SK-N-SH (cell line): ENCODE results near the gene PRAF2.

Experiments used
- EP300 ChIP-seq, 2 experiments: IDR thresholded peaks; 2 replicates each; pipeline versions ENCODE4 v1.4.0 to v1.6.1; 2012; ENCODE audit warnings: borderline replicate concordance in 1 of 2, low read depth in 1 of 2, low read length in 1 of 2
- EZH2phosphoT487 ChIP-seq: fragments of 200-600 bp; sonication (generic); IDR thresholded peaks from 2 replicates; pipeline ENCODE4 v1.6.1; 2017; ENCODE audit warnings: low read depth, mixed run types, mild to moderate bottlenecking, antibody characterized with exemption, moderate library complexity, borderline replicate concordance
- POLR2AphosphoS5 ChIP-seq: IDR thresholded peaks from 2 replicates; pipeline ENCODE4 v1.6.1; 2012; ENCODE audit warnings: low read depth, low read length
- RAD21 ChIP-seq: IDR thresholded peaks from 2 replicates; pipeline ENCODE4 v1.6.1; 2012; ENCODE audit warnings: mild to moderate bottlenecking, low read length
- SIN3A ChIP-seq: IDR thresholded peaks from 2 replicates; pipeline ENCODE4 v1.6.1; 2012; ENCODE audit warnings: low read depth, mild to moderate bottlenecking, low read length, moderate library complexity, borderline replicate concordance
- SMC3 ChIP-seq: IDR thresholded peaks from 2 replicates; pipeline ENCODE4 v1.6.1; 2012; ENCODE audit warnings: low read depth, low read length, improper control_type of control experiment
- TCF12 ChIP-seq: IDR thresholded peaks from 2 replicates; pipeline ENCODE4 v1.4.0; 2012
- YY1 ChIP-seq: IDR thresholded peaks from 2 replicates; pipeline ENCODE4 v1.4.0; 2012; ENCODE audit warnings: low read depth, mild to moderate bottlenecking
- TF ChIP-seq, protein P1 (sequence below): fragments of 200-600 bp; sonication (generic); IDR thresholded peaks from 2 replicates; pipeline ENCODE4 v1.6.1; 2017; ENCODE audit warnings: antibody characterized with exemption, mild to moderate bottlenecking, moderate library complexity
- TF ChIP-seq, protein P2 (sequence below): IDR thresholded peaks from 2 replicates; pipeline ENCODE4 v1.6.1; 2012; ENCODE audit warnings: mild to moderate bottlenecking, low read depth, low read length, moderate library complexity
- TF ChIP-seq, protein P3 (sequence below): IDR thresholded peaks from 2 replicates; pipeline ENCODE4 v1.4.0; 2012; ENCODE audit warnings: low read depth, borderline replicate concordance
- TF ChIP-seq, protein P4 (sequence below): fragments of 150-350 bp; IDR thresholded peaks from 2 replicates; pipeline ENCODE4 v1.6.1; 2017; ENCODE audit warnings: antibody characterized with exemption, low read length, low read depth, borderline replicate concordance

DNA sequence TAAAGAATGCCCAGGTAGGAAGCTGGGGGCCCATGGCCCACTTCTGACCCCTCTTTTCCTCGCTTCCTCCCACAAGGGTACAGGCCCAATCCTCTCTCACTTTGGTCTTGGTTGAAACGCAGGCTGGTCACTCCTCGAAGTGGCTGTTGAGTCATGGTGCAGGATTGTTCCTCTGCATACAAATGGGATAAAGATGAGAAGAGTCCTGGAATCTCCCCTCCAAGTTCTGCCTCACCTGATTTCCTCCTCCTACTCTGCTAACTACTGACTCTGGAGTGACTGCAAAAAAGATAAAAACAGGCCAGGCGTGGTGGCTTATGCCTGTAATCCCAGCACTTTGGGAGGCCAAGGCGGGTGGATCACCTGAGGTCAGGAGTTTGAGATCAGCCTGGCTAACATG is 4.1 kb upstream of the PRAF2 start:
- TF ChIP-seq, protein P1, sequence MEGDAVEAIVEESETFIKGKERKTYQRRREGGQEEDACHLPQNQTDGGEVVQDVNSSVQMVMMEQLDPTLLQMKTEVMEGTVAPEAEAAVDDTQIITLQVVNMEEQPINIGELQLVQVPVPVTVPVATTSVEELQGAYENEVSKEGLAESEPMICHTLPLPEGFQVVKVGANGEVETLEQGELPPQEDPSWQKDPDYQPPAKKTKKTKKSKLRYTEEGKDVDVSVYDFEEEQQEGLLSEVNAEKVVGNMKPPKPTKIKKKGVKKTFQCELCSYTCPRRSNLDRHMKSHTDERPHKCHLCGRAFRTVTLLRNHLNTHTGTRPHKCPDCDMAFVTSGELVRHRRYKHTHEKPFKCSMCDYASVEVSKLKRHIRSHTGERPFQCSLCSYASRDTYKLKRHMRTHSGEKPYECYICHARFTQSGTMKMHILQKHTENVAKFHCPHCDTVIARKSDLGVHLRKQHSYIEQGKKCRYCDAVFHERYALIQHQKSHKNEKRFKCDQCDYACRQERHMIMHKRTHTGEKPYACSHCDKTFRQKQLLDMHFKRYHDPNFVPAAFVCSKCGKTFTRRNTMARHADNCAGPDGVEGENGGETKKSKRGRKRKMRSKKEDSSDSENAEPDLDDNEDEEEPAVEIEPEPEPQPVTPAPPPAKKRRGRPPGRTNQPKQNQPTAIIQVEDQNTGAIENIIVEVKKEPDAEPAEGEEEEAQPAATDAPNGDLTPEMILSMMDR = no peak
- TF ChIP-seq, protein P2, sequence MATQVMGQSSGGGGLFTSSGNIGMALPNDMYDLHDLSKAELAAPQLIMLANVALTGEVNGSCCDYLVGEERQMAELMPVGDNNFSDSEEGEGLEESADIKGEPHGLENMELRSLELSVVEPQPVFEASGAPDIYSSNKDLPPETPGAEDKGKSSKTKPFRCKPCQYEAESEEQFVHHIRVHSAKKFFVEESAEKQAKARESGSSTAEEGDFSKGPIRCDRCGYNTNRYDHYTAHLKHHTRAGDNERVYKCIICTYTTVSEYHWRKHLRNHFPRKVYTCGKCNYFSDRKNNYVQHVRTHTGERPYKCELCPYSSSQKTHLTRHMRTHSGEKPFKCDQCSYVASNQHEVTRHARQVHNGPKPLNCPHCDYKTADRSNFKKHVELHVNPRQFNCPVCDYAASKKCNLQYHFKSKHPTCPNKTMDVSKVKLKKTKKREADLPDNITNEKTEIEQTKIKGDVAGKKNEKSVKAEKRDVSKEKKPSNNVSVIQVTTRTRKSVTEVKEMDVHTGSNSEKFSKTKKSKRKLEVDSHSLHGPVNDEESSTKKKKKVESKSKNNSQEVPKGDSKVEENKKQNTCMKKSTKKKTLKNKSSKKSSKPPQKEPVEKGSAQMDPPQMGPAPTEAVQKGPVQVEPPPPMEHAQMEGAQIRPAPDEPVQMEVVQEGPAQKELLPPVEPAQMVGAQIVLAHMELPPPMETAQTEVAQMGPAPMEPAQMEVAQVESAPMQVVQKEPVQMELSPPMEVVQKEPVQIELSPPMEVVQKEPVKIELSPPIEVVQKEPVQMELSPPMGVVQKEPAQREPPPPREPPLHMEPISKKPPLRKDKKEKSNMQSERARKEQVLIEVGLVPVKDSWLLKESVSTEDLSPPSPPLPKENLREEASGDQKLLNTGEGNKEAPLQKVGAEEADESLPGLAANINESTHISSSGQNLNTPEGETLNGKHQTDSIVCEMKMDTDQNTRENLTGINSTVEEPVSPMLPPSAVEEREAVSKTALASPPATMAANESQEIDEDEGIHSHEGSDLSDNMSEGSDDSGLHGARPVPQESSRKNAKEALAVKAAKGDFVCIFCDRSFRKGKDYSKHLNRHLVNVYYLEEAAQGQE = no peak
- TF ChIP-seq RAD21 = no peak
- no peak for TF ChIP-seq EZH2phosphoT487
- no peak for TF ChIP-seq SIN3A
- no peak for TF ChIP-seq EP300 (IDR thresholded peaks at IDR 0.05; ENCODE audit: borderline replicate concordance in 1 of 2, low read depth in 1 of 2, low read length in 1 of 2)
- TF ChIP-seq, protein P3, sequence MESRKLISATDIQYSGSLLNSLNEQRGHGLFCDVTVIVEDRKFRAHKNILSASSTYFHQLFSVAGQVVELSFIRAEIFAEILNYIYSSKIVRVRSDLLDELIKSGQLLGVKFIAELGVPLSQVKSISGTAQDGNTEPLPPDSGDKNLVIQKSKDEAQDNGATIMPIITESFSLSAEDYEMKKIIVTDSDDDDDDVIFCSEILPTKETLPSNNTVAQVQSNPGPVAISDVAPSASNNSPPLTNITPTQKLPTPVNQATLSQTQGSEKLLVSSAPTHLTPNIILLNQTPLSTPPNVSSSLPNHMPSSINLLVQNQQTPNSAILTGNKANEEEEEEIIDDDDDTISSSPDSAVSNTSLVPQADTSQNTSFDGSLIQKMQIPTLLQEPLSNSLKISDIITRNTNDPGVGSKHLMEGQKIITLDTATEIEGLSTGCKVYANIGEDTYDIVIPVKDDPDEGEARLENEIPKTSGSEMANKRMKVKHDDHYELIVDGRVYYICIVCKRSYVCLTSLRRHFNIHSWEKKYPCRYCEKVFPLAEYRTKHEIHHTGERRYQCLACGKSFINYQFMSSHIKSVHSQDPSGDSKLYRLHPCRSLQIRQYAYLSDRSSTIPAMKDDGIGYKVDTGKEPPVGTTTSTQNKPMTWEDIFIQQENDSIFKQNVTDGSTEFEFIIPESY = no peak
- TF ChIP-seq, protein P4, sequence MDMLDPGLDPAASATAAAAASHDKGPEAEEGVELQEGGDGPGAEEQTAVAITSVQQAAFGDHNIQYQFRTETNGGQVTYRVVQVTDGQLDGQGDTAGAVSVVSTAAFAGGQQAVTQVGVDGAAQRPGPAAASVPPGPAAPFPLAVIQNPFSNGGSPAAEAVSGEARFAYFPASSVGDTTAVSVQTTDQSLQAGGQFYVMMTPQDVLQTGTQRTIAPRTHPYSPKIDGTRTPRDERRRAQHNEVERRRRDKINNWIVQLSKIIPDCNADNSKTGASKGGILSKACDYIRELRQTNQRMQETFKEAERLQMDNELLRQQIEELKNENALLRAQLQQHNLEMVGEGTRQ = no peak
- no peak for TF ChIP-seq YY1
- TF ChIP-seq POLR2AphosphoS5 = no peak
- no peak for TF ChIP-seq SMC3
- no peak for TF ChIP-seq TCF12
